ENCODE data around the gene RINT1.
"Not testable (repeated sequence)": the region's sequence is repeated elsewhere in the genome, so short reads cannot be mapped to it uniquely, and the experiment has no call there.

RINT1 gene

GRCh38 chr7:105531792-105532671 lies at the start of gene RINT1:
Gene RINT1, plus strand, starts transcription at chr7:105532201. Its CDS starts 115 bp downstream, at chr7:105532316.
- peak; percentile 96 for DNase-seq

- peak; percentile 20 for DNase-seq
These were observed 44.1 kb upstream of the RINT1 start for GRCh38 chr7:105487579-105488571.

GRCh38 chr7:105489409-105489808 lies 42.6 kb upstream of the RINT1 start:
- no peak for DNase-seq

- no peak for DNase-seq
These were observed 38.6 kb upstream of the RINT1 start for GRCh38 chr7:105493196-105493922.

GRCh38 chr7:105493923-105494315 lies 38.1 kb upstream of the RINT1 start:
- no peak for DNase-seq

GRCh38 chr7:105496521-105496920 lies 35.5 kb upstream of the RINT1 start:
- DNase-seq, result no peak

- no peak for DNase-seq
These were observed 35.0 kb upstream of the RINT1 start for GRCh38 chr7:105497016-105497415.

GRCh38 chr7:105502173-105502572 lies 29.8 kb upstream of the RINT1 start:
- DNase-seq, result no peak

- DNase-seq, result no peak
These were observed 19.6 kb upstream of the RINT1 start for GRCh38 chr7:105512415-105512814.

GRCh38 chr7:105512926-105513526 lies 19.0 kb upstream of the RINT1 start:
- DNase-seq, result no peak

- not testable (repeated sequence) for DNase-seq
These were observed 16.4 kb upstream of the RINT1 start for GRCh38 chr7:105515610-105516009.

- DNase-seq, result peak; percentile 12
These were observed 12.6 kb upstream of the RINT1 start for GRCh38 chr7:105519353-105519752.

GRCh38 chr7:105520620-105521019 lies 11.4 kb upstream of the RINT1 start:
- not testable (repeated sequence) for DNase-seq

GRCh38 chr7:105521027-105521716 lies 10.8 kb upstream of the RINT1 start:
- DNase-seq, result peak; percentile 92

GRCh38 chr7:105521717-105522463 lies 10.1 kb upstream of the RINT1 start, which contains the start of gene PUS7:
Gene PUS7, minus strand, starts transcription at chr7:105522271. Its CDS starts 13,759 bp downstream, at chr7:105508512.
- peak; percentile 98 for DNase-seq

GRCh38 chr7:105524423-105524822 lies 7.6 kb upstream of the RINT1 start:
- not testable (repeated sequence) for DNase-seq

GRCh38 chr7:105524840-105525239 lies 7.2 kb upstream of the RINT1 start:
- no peak for DNase-seq

- not testable (repeated sequence) for DNase-seq
These were observed 4.3 kb upstream of the RINT1 start for GRCh38 chr7:105527737-105528136.

- DNase-seq, result no peak
These were observed 1.9 kb upstream of the RINT1 start for GRCh38 chr7:105530126-105530525.

GRCh38 chr7:105530546-105530945 lies 1.5 kb upstream of the RINT1 start:
- DNase-seq, result no peak

Data from NCI-H69 (cell line).